Islet precursor cell (in vitro differentiated cells): ENCODE data around the gene SLC25A43.
"Not testable (repeated sequence)": the region's sequence is repeated elsewhere in the genome, so short reads cannot be mapped to it uniquely, and the experiment has no call there.

ENCODE experiments used
- DNase-seq: peaks from one replicate; pipeline ENCODE4 v3.0.0-alpha.2; 2018

Gene SLC25A43

DNA sequence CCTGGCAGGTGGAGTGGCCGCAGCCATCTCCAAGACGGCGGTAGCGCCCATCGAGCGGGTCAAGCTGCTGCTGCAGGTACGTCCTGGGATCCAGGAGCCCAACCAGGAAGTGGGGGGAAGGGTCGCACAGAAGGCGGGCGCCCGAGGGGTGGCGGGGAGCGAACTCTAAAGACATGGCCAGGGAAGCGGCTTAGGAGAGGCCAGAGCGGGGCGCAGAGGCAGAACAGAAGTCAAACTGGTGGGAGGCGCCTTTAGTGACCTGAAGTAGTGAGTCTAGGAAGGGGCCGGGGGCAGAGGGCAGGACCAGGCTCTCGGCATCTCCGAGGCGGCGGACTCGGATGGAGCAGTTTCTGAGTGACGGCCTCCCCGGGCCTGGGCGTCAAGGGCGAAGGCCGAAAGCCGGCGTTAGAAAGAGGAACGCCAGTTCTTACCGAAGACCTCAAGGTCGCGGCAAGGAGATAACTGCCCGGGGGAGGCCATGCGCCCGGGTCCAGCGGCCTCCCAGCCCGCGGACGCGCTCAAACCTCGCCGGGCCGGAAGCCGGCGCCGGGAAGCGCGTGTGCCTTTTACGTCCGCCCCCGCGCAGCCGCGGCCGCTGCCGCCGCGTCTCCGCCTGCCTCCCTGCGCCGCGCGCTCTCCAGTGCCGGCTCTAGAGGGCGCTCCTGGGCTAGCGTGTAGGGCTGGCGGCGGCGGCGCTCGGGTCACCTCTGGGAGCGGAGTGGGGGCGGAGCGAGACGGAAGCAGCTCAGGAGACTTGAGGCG is 69.6 kb downstream of the SLC25A43 start:
- peak; percentile 86 for DNase-seq

DNA sequence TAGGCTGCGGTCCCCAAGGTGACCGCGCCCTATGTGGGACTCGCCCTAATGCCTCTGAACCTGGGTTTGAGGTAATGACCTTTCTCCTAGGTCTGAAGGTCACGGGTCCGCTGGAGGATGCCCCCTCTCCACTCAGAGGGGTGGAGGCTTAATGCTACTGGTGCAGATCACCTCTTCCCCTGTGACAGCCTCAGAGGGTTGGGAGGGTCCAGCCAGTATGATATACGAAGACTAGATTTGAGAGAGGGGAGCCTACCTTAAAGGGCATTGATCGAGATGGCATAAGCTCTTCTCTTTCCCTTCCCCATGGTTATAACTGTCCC is 70.1 kb downstream of the SLC25A43 start:
- no peak for DNase-seq

DNA sequence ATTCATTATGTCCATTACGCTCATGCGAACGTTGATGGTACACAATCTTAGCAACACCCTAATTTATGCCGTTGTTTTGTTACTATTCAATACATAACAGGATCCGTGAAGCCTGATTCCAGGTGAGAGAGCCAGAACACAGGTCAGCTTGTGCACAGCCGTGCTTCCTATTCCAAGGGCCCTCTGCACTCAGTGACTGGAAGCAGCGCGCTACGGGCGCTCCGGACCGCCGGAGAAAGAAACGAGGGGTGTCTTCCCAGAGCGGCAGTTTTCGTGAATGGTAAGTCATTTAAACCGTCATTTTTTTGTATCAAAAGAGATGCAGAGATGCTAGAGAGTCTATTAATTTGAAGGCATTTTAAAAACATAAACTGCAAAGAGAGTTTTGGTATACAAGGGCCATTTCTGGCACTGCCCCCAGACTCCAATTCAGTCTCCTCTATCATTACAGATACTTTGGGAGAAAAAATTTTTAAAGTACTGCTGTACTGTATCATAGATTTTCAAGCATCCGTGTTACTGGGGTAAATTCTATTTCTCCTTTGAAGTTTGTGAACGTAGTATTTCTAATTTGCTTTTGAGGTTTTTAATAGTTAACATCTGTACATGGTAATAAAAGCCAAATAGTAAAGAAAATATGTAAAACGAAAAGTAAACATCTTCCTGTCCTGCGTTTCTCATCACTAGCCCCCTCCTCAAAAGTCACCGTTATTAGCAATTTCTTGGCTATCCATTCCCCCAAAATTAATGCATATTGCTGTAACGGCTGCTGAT is 75.7 kb downstream of the SLC25A43 start:
- DNase-seq = no peak

DNA sequence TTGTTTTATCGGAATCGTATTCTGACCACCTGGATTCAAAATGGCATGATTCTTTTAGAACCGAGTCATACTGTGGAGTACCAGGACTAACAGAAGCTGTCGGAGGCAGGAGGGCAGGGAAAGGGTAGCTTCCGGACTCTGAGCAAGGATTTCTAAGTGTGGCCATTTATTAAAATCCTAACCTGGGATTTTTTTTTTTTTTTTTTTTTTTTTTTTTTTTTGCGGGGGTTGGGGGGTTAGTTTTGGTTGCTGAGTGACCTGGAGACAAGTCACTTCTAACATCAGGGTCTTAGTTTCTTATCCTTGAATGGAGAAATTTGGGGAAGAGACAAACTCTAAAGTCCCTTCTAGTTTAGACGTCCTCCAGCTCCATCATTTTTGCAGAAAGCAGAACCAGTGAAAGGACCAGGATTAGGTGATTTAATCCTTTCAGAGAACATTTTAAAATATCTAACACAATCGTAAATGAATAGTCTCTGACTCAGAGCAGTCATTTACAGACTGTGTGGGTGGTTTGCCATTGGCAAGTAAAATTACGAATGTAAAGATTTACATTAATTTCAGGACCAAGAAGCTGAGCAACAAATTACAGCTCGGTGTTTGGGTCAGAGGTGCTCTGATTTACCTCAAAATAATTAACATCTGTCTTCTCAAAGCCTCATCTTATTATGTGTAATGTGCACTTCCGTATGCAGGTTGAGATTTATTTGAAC is 76.4 kb downstream of the SLC25A43 start:
- DNase-seq = no peak

DNA sequence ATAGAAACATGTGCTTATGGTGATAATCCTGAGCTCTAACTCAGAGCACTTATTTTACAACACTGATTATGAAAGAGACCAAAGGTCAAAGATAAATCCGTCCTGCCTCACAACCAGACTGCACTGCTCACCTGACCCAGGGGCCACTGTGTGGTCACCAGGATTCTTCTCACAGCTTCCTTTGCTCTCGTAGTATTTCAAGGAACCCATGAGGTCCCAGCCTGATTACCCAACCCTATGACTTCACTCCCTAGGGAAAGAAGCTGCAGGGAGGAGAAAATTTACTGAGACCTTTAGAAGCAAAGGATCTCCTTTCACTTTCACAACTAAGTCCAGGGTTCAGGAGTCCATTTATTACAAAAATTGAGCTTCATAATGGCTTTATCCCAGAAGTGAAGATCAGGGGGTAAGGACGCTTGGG is 78.7 kb downstream of the SLC25A43 start:
- no peak for DNase-seq

DNA sequence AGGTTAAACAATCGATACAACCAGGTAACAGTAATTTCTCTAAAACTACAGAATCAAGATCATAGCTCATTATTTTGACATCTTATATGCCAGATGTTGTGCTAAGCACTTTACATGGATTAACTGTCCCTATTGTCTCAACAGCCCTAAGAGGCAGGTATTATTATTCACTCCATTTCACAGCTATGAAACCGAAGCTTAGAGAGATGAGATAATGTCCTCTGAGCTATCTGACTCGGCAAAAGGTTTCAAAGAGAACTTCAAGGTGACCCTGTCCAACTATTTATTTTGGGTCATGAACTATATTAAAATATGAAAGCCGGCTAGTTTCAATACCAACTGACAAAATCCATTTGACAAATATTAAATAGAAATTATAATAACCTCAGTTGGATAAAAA is 79.4 kb downstream of the SLC25A43 start:
- no peak for DNase-seq

DNA sequence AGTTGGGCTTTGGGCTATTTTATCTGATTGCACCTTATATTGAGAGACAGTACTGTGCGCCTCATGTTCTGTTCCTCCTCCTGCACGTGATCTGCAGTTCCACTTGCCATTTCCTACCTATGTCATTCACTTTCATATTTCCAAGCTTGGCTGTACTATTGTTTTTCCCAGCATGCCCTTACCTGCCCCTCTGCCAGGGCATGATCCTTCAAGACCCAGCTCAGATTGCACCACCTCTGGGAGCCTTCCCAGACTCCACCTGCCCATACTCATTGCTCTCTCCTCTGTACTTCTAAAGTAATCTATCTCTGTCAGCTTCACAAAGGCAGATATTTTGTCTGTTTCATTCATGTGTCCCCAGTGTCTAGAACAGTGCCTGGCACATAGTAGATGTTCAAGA is 80.7 kb downstream of the SLC25A43 start:
- DNase-seq = no peak

DNA sequence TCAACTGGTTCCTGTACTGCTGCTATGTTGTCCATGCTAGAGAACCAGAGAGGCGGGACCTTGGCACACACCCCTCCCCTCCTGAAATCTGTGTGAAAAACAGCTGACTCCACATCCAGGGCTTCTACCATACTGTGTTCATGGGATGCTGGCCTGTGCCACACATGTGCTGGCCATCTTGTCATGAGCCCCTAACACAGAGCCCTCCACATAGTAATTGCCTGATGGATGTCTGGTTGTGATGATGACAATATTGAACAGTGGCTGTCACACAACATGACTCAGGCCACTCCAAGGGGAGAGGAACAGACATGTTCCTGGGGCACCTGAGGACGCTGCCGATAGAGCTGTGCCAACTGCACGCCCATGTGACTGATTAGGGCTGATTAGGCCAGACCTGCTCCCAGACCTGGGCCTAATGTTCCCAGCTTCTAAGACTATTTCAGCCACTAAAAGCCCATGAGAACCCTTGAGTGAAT is 82.2 kb downstream of the SLC25A43 start:
- no peak for DNase-seq

DNA sequence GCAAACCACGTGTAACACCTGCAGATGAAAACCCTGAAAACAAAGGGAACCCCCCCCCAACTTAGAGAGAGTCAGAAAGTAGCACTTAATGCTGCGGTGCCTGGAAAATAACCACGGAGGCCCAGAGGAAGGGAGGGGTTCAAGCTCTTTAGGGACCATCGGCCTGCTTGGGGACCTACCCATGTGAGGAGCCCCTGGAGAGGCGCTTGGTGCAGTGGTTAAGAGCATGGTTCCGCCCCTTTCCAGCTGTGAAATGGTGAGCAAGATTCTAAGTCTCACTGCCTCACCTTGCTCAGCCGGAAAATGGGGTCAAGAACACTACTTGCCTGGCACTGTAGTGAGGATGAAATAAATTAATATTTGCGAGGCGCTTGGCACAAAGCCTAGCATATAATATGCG is 82.9 kb downstream of the SLC25A43 start:
- no peak for DNase-seq

DNA sequence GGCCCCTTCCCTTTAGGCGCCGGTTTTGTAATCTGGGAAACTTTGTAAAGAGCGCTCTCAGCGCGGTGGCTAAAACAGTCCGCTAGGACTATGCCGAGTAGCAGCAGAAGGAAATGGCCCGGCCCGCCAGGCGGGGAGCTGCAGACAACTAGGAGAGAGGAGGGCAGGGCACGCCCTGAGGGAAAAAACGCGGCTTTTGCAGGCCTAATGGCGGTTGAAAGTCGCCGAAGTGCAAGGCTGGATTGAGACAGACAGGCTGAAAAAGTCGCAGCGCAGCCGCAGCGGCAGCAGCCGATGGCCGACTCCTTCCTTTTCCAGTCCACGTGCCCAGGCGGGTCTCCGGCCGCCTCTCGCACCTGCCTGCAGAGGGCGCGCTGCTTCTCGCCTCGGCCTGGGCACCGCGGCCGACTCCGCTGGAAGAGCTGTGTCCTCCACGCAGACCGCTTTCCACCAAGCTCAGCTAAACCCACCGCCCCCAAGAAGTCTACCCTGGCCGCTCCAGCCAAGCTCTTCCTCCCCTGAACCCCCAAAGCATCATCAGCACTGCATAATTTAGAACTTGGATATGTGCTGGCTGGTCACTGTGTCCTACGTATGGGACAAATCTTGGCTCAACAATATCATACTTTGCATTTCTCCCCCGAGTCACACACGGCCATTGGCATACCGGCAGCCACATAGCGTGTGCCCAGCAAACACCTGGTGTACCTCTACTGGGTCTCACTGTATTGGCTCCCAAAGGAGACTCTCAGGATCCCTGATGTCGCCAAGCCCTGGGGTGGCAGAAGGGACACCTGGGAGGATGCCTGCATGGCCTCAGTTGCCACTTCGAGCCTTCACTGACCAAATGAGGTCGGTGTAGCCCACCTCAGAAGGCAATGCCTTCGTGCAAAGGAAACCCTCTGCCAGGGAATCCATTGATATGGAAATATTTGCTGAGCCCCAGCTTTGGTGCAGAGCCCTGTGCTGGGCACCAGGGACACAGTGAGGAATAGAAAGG is 83.6 kb downstream of the SLC25A43 start:
- peak; percentile 93 for DNase-seq

DNA sequence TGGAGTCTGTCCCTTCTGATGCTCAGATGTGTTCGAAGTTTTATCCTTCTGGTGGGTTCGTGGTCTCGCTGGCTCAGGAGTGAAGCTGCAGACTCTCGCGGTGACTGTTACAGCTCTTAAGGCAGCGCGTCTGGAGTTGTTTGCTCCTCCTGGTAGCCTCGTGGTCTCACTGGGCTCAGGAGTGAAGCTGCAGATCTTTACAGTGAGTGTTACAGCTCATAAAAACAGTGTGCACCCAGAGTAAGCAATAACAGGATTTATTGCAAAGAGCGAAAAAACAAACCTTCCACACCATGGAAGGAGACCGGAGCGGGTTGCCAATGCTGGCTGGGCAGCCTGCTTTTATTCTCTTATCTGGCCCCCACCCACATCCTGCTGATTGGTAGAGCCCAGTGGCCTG is 87.6 kb downstream of the SLC25A43 start:
- no peak for DNase-seq

DNA sequence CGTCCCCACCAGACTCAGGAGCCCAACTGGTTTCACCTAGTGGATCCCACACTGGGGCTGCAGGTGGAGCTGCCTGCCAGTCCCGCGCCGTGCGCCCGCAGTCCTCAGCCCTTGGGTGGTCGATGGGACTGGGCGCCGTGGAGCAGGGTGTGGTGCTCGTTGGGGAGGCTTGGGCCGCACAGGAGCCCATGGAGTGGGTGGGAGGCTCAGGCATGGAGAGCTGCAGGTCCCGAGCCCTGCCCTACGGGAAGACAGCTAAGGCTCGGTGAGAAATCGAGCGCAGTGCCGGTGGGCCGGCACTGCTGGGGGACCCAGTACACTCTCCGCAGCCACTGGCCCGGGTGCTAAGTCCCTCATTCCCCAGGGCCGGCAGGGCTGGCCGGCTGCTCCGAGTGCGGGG is 88.6 kb downstream of the SLC25A43 start:
- DNase-seq = not testable (repeated sequence)

DNA sequence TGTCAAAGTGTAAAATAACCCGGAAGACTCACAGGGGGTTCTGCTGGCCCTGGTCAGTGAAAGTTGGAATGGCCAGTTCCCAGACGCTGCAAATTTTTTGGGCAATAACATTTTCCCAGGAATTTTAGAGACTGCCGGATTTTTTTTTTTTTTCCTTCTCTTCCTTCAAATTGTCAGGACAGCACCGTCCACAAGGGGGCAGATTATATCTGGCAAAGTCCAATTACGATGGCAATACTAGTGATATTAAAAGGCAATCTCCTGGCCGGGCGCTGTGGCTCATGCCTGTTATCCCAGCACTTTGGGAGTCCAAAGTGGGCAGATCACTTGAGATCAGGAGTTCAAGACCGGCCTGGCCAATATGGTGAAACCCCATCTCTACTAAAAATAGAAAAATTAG is 89.6 kb downstream of the SLC25A43 start:
- DNase-seq = no peak

DNA sequence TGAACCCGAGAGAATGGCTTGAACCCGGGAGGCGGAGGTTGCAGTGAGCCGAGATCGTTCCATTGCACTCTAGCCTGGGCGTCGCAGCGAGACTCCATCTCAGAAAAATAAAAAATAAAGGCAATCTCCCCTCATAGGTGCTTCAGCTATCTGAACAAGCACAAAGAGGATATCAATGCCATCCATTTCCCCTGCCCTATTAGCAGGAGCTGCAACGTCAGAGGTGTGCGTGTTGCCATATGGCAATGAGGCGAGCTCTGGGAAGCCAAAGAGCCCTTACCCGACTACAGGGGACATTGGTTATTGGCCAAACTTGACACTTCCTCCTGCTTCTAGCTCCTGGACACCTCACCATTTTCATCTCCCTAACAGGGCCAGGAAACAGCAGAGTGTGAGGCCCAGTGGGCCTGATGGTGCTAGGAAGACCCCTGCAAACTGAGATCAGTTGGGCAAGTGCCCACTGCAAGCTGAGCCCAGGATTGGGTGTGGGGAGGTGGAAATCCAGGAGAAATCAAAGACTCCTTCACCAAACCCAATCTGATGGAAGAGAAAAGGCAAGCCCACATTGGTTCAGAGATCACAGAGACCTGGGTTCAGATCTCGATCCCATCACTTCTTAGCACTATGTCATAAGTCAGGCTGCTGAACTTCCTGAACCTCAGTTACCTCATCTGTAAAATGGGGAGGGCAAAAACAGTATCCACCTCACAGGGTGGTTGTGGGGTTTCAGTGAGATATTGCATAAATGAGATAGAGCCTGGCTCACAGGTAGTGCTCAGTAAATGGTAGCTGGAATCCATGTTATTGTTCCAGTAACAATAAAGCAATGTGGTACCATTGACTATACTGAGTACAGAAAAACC is 90.3 kb downstream of the SLC25A43 start:
- DNase-seq = no peak

DNA sequence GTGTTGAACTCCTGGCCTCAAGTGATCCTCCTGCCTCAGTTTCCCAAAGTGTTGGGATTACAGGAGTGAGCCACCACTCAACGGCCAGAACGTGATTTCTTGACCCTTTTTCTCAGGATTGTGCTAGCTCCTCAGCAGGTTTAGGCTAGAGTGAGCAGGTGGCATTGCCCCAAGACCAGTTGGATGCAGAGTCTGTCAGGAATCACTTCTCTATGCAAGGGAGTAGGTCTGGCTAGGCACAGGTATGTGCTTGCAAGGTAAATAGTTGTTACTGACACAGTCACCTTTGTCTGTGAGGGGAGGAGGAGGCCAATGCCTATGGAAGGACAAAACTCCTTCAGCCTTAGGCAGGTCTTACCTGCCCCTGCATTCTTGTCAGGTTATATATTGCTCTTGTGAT is 93.3 kb downstream of the SLC25A43 start:
- DNase-seq = no peak

DNA sequence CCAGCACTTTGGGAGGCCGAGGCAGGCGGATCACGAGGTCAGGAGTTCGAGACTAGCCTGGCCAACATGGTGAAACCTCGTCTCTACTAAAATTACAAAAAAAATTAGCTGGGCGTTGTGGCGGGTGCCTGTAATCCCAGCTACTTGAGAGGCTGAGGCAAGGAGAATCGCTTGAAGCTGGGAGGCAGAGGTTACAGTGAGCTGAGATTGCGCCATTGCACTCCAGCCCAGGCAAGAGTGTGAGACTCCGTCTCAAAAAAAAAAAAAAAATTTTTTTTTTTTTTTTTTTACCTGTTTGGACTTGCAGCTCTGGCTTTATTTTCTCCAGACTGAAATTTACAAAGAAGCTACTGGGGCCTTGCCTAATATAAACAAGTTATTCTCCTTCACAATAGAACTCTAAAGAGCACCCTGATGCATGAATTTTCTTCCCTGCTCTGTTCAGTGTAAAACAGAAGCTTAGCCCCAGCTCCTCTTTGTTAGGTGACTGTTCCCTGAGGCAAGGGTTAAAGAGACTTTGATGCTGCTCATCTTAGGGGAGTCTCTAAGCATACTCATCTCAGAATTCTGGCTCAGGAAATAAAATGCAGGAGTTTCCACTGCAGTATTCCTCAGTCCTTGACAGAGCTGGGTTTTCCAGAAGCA is 94.8 kb downstream of the SLC25A43 start:
- not testable (repeated sequence) for DNase-seq

DNA sequence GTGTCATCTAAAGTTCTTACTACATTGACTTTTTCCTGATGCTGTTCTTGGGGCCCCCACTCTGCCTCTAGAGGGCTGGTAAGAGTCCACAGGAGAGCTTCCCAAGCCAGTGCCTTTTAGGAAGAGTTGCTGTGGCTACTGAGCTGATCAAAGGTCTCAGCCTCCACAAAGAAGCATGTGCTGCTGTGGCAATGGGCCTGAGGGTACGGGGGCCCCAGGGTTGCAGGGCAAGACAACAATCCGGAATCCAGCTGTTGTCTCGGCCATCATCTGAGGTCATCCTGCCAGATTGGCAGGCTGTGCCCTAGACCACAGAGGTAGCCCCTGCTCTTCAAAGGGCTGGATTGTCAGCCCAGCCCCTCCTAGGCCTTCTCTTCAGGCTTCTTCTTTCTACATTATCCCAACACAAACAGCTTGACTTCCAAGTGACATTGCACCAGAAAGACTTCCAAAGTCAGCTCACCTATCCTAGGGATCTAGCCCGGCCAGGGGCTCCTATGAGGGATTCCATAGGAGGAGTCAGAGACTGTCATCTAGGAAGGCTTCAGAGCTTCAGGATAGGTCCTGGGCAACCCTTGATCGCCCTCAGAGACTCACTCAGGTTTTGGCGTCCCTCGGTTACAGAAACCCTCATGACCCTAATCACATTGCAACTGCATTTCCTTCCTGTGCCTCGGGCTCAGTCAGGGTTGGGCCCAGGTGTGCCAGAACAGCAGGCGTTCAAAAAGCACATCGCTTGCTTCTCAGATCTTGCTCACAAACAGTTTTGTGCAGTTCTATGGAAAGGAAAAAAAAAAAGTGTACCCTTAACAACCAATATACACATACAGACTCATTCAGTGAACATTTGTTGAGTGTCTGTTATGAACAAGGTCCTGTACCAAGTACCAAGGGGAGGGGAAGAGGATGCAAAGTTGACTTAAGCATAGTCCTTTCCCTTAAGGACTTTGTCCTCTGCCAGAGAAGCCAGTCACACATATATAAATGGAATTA is 96.9 kb downstream of the SLC25A43 start:
- no peak for DNase-seq

DNA sequence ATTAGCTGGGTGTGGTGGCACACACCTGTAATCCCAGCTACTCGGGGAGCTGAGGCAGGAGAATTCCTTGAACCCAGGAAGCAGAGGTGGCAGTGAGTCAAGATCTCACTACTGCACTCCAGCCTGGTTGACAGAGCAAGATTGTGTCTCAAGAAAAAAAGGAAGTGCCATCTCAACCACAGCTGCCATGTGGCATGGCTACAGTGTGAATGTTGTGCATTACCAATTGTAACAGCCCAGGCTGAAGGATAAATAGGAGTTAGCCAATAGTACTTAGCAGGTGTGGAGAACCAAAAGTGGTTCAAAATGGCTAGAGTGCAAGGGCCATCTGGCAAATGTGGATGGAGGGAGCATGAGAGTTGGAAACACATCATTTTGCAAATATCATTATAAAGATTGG is 98.0 kb downstream of the SLC25A43 start:
- DNase-seq = no peak

DNA sequence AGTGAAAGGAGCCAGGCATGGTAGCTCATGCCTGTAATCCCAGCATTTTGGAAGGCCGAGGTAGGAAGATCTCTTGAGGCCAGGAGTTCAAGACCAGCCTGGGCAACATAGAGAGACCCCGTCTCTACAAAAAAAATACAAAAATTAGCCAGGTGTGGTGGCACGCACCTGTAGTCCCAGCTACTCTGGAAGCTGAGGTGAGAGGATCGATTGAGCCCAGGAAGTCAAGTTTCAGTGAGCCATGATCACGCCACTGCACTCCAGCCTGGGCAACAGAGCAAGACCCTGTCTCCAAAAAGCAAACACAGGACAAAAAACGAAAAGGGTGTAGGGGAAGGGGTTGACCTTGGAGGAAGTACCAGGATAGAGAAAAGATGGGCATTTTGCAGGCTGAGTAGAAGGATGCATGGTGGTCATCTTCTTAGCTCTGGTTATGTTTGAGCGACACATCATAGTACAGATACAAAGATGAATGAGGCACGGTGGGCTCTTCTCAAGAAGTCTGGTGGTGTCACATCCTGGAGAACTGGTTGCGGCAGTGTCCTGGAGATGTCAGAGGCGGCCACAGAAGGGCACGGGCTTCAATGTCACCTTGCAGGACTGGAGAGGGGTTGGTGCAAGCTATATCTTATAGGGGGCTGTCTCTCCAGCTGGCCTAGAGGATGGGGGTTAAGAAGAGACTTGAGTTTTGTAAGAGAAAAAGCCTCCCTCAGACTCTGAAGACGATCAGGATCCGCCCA is 101.1 kb downstream of the SLC25A43 start:
- no peak for DNase-seq
